ENCODE data around the gene STX5. TPM values are rescaled to one million over a fixed set of nuclear protein-coding genes. Genes with fewer than 3 reads are reported as not detected.
A peak's percentile ranks its signal among the peaks of the same experiment; 100 is the strongest.

STX5 gene
- total and polyA plus RNA-seq, 9 of the 15 experiments (the other 6 are each of a cell fraction or from before 2014, with no cell fraction given): 2.8 to 28.6 (median 23.7) TPM

GRCh38 chr11:62791501-62792201 is 40.2 kb downstream of the STX5 start, which contains the start of gene TMEM223 (continued):
- TF ChIP-seq SAP30 (IDR thresholded peaks at IDR 0.05; ENCODE audit: borderline replicate concordance, insufficient read depth, low read depth, low read length, poor library complexity, severe bottlenecking) (peak; percentile 88), ATF7 (IDR thresholded peaks at IDR 0.05) (peak; percentile 48), USF1 (CRISPR knock-in tag; IDR thresholded peaks at IDR 0.05) (peak; percentile 41; the same call in 1 of the 2 replicates), ZBTB5 (IDR thresholded peaks at IDR 0.05) (no peak), TBL1XR1 (IDR thresholded peaks at IDR 0.05; ENCODE audit: low read length in 2 of 2) (no peak), ZNF140 (CRISPR knock-in tag; IDR thresholded peaks at IDR 0.05) (no peak), CHD4 (IDR thresholded peaks at IDR 0.05; ENCODE audit: insufficient read depth, insufficient replicate concordance, low read depth, low read length, poor library complexity, severe bottlenecking) (no peak), ZNF75A (CRISPR knock-in tag; IDR thresholded peaks at IDR 0.05) (no peak), ZNF143 (CRISPR knock-in tag; IDR thresholded peaks at IDR 0.05) (peak; percentile 40; the same call in 1 of the 2 replicates), CBX1 (IDR thresholded peaks at IDR 0.05; ENCODE audit: low read depth) (peak; percentile 79; the same call in 1 of the 2 replicates), ADNP (tag; IDR thresholded peaks at IDR 0.05) (no peak), CCAR2 (IDR thresholded peaks at IDR 0.05; ENCODE audit: low read depth, low read length) (no peak), POLR3A (IDR thresholded peaks at IDR 0.05; ENCODE audit: borderline replicate concordance, extremely low read depth, insufficient read depth, insufficient read length) (no peak), ZBTB33 (CRISPR knock-in tag; IDR thresholded peaks at IDR 0.05) (peak; percentile 66), ZNF431 (CRISPR knock-in tag; IDR thresholded peaks at IDR 0.05) (no peak), ETV1 (tag; conservative IDR thresholded peaks at IDR 0.05; ENCODE audit: low read depth) (peak; percentile 90), TAF7 (tag; IDR thresholded peaks at IDR 0.05) (peak; percentile 69), TAF15 (IDR thresholded peaks at IDR 0.05; ENCODE audit: low read depth, low read length) (no peak), ZNF224 (CRISPR knock-in tag; IDR thresholded peaks at IDR 0.05) (0 out of 2 replicates have a peak, but pooled peaks have one; percentile 18), HDAC6 (IDR thresholded peaks at IDR 0.05; ENCODE audit: low read depth, low read length) (no peak), ZNF639 (CRISPR knock-in tag; conservative IDR thresholded peaks at IDR 0.05 in 1 of 2, IDR thresholded peaks at IDR 0.05 in 1 of 2) (no peak)

Measured in K562 (cell line).